ENCODE measurements around the gene NKAIN1.
A peak's percentile ranks its signal among the peaks of the same experiment; 100 is the strongest.

NKAIN1 gene

GRCh38 chr1:31218705-31219104, 21.0 kb downstream of the NKAIN1 start:
- H3K27ac ChIP-seq (ENCODE audit: extremely low read depth, low read depth, low read length), result no peak overlapping the region
- no peaks in the 10 kb centered on the region for H3K36me3 ChIP-seq (ENCODE audit: control insufficient read depth in 2 of 2, insufficient read depth in 1 of 2, low read length in 2 of 2)
- H3K9me3 ChIP-seq (ENCODE audit: control insufficient read depth, insufficient read depth, low read depth, low read length), result no peaks in the 10 kb centered on the region
- TF ChIP-seq ZNF707 (tag by site-specific recombination; IDR thresholded peaks at IDR 0.05) (peak; percentile 70), ZBTB1 (tag by site-specific recombination; IDR thresholded peaks at IDR 0.05) (no peak), ZNF239 (tag by site-specific recombination; IDR thresholded peaks at IDR 0.05) (no peak), ZNF19 (tag by site-specific recombination; IDR thresholded peaks at IDR 0.05; ENCODE audit: low read depth) (no peak), ZNF654 (tag by site-specific recombination; IDR thresholded peaks at IDR 0.05; ENCODE audit: low read depth) (no peak), ZNF664 (tag by site-specific recombination; IDR thresholded peaks at IDR 0.05) (no peak)
- ChIA-PET POLR2A (no interaction called here), CTCF (interaction anchor here (1.1 kb wide), 1 partner anchor 37 kb away, joined by 3 read pairs; no protein-coding TSS in a partner anchor)
- no peak overlapping the region for H3K4me3 ChIP-seq (ENCODE audit: low read depth, low read length)
- H3K4me1 ChIP-seq (ENCODE audit: control insufficient read depth, insufficient read depth, low read length), result no peaks in the 10 kb centered on the region

GRCh38 chr1:31216016-31216415, 23.7 kb downstream of the NKAIN1 start:
- ChIA-PET CTCF (interaction anchor here (0.6 to 1.6 kb wide), 4 partner anchors 21 to 89 kb away, joined by 3 to 4 read pairs (median 3); no protein-coding TSS in a partner anchor), POLR2A (no interaction called here)
- H3K27ac ChIP-seq (ENCODE audit: extremely low read depth, low read depth, low read length), result no peak overlapping the region
- TF ChIP-seq ZSCAN5A (tag by site-specific recombination; IDR thresholded peaks at IDR 0.05) (no peak), BCL11B (tag by site-specific recombination; IDR thresholded peaks at IDR 0.05; ENCODE audit: low read depth) (no peak), ZNF18 (tag by site-specific recombination; IDR thresholded peaks at IDR 0.05) (no peak), ZFHX2 (tag by site-specific recombination; conservative IDR thresholded peaks at IDR 0.05) (peak; percentile 57; the same call in 1 of the 2 replicates), ZNF354C (tag by site-specific recombination; IDR thresholded peaks at IDR 0.05; ENCODE audit: borderline replicate concordance, low read depth) (no peak), ZNF692 (tag by site-specific recombination; IDR thresholded peaks at IDR 0.05) (peak; percentile 45; the same call in 1 of the 2 replicates), REST (tag by site-specific recombination; IDR thresholded peaks at IDR 0.05) (no peak), MZF1 (tag by site-specific recombination; IDR thresholded peaks at IDR 0.05; ENCODE audit: borderline replicate concordance) (no peak), ZBTB49 (tag by site-specific recombination; IDR thresholded peaks at IDR 0.05; ENCODE audit: low read depth) (no peak), ZBTB48 (tag by site-specific recombination; IDR thresholded peaks at IDR 0.05) (no peak), BCL11A (tag by site-specific recombination; IDR thresholded peaks at IDR 0.05; ENCODE audit: low read depth) (no peak), ZNF398 (tag by site-specific recombination; IDR thresholded peaks at IDR 0.05) (peak; percentile 73), ZNF2 (tag by site-specific recombination; IDR thresholded peaks at IDR 0.05) (no peak), ZNF280C (tag by site-specific recombination; IDR thresholded peaks at IDR 0.05) (no peak)

More at GRCh38 chr1:31216016-31216415, 23.7 kb downstream of the NKAIN1 start:
- Histone ChIP-seq H3K36me3 (ENCODE audit: control insufficient read depth in 2 of 2, insufficient read depth in 1 of 2, low read length in 2 of 2) (no peaks in the 10 kb centered on the region), H3K4me3 (ENCODE audit: low read depth, low read length) (no peak overlapping the region), H3K4me1 (ENCODE audit: control insufficient read depth, insufficient read depth, low read length) (no peaks in the 10 kb centered on the region), H3K9me3 (ENCODE audit: control insufficient read depth, insufficient read depth, low read depth, low read length) (no peaks in the 10 kb centered on the region)

All from HEK293 (cell line).